K562 (cell line): ENCODE data around the gene RNU6-7. TPM values are rescaled to one million over a fixed set of nuclear protein-coding genes. Genes with fewer than 3 reads are reported as not detected.

Source experiments
- CREM ChIP-seq: IDR thresholded peaks from 2 replicates; pipeline ENCODE4 v1.6.1; 2014; ENCODE audit warnings: antibody characterized with exemption, low read depth
- ETS1 ChIP-seq: conservative IDR thresholded peaks from 2 replicates; pipeline ENCODE4 v1.6.1; 2011; ENCODE audit warnings: low read depth, mild to moderate bottlenecking, low read length; ENCODE audit not compliant: control insufficient read depth
- NCOA6 ChIP-seq: fragments of 450-650 bp; IDR thresholded peaks from 2 replicates; pipeline ENCODE4 v1.6.1; 2017; ENCODE audit warnings: mild to moderate bottlenecking
- NFRKB ChIP-seq: fragments of 450-650 bp; IDR thresholded peaks from 2 replicates; pipeline ENCODE4 v1.6.1; 2016; ENCODE audit warnings: low read depth
- NR2C2 ChIP-seq, 2 experiments: fragments of 200-800 bp in 1 of 2; sonication (Bioruptor generic) in 1 of 2; sonication (generic) in 1 of 2; formaldehyde crosslinking in 1 of 2; IDR thresholded peaks; 2 replicates each; pipeline versions ENCODE4 v1.6.1 to v1.8.0; 2016 to 2022; ENCODE audit warnings: mild to moderate bottlenecking in 1 of 2, missing compliant biosample characterization in 1 of 2, missing genetic modification characterization in 1 of 2, missing genetic modification reagents in 1 of 2
- PHF8 ChIP-seq: fragments of 200-600 bp; sonication (generic); IDR thresholded peaks from 2 replicates; pipeline ENCODE4 v1.6.1; 2012; ENCODE audit warnings: mixed run types, mild to moderate bottlenecking, inconsistent platforms, low read length, moderate library complexity, borderline replicate concordance
- THAP7 ChIP-seq: fragments of 250-450 bp; sonication (Bioruptor Pico); IDR thresholded peaks from 2 replicates; pipeline ENCODE4 v1.5.0; 2021
- ZNF143 ChIP-seq: sonication (generic); formaldehyde crosslinking; IDR thresholded peaks from 2 replicates; pipeline ENCODE4 v1.9.0; 2022; ENCODE audit warnings: mild to moderate bottlenecking, missing genetic modification reagents
- ZNF232 ChIP-seq: sonication (generic); formaldehyde crosslinking; IDR thresholded peaks from 2 replicates; pipeline ENCODE4 v1.8.0; 2022; ENCODE audit warnings: mild to moderate bottlenecking, missing genetic modification reagents
- polyA plus RNA-seq, 8 experiments: library from polyadenylated mRNA; depleted of rRNA in 4 of 8; stranded (reverse) in 5 of 8; unstranded in 3 of 8; fragments of >200 nt; fragmentation: Nextera tagmentation in 2 of 8; fragmentation: Illumina TruSeq in 1 of 8; extraction: Ambion mirVana in 2 of 8; extraction: Trizol in 1 of 8; gene quantifications; 2 replicates each; pipeline versions ENCODE4 v1.2.1 to v1.2.3, GENCODE V29; 2011 to 2014; ENCODE audit warnings: inconsistent platforms in 1 of 8, missing spikeins in 1 of 8
- total RNA-seq, 7 experiments: library from RNA; depleted of rRNA in 6 of 7; stranded (reverse); fragments of >200 nt in 6 of 7; fragmentation: Illumina TruSeq in 2 of 7; extraction: Trizol in 2 of 7; gene quantifications; 2 replicates each; pipeline versions ENCODE4 v1.2.1 to v1.2.3, GENCODE V29; 2011 to 2021; ENCODE audit warnings: low replicate concordance in 1 of 7
- TF ChIP-seq, protein P1 (sequence below): fragments of 450-650 bp; IDR thresholded peaks from 2 replicates; pipeline ENCODE4 v1.6.1; 2016; ENCODE audit warnings: low read depth
- TF ChIP-seq, protein P2 (sequence below): sonication (generic); formaldehyde crosslinking; IDR thresholded peaks from 2 replicates; pipeline ENCODE4 v1.8.0; 2022; ENCODE audit warnings: missing genetic modification reagents, mild to moderate bottlenecking, moderate library complexity, borderline replicate concordance
- TF ChIP-seq, protein P3 (sequence below): sonication (generic); formaldehyde crosslinking; IDR thresholded peaks from 2 replicates; pipeline ENCODE4 v1.8.1; 2022; ENCODE audit warnings: missing genetic modification reagents
- TF ChIP-seq, protein P4 (sequence below): sonication (generic); formaldehyde crosslinking; IDR thresholded peaks from 2 replicates; pipeline ENCODE4 v1.8.1; 2023; ENCODE audit warnings: mild to moderate bottlenecking, missing genetic modification reagents, moderate library complexity

RNU6-7 gene
- total and polyA plus RNA-seq, 9 of the 15 experiments (the other 6 are each of a cell fraction or from before 2014, with no cell fraction given) = not detected

GRCh38 chr14:32201193-32201815 lies 541 bp upstream of the RNU6-7 start (continued):
- TF ChIP-seq, protein P1, sequence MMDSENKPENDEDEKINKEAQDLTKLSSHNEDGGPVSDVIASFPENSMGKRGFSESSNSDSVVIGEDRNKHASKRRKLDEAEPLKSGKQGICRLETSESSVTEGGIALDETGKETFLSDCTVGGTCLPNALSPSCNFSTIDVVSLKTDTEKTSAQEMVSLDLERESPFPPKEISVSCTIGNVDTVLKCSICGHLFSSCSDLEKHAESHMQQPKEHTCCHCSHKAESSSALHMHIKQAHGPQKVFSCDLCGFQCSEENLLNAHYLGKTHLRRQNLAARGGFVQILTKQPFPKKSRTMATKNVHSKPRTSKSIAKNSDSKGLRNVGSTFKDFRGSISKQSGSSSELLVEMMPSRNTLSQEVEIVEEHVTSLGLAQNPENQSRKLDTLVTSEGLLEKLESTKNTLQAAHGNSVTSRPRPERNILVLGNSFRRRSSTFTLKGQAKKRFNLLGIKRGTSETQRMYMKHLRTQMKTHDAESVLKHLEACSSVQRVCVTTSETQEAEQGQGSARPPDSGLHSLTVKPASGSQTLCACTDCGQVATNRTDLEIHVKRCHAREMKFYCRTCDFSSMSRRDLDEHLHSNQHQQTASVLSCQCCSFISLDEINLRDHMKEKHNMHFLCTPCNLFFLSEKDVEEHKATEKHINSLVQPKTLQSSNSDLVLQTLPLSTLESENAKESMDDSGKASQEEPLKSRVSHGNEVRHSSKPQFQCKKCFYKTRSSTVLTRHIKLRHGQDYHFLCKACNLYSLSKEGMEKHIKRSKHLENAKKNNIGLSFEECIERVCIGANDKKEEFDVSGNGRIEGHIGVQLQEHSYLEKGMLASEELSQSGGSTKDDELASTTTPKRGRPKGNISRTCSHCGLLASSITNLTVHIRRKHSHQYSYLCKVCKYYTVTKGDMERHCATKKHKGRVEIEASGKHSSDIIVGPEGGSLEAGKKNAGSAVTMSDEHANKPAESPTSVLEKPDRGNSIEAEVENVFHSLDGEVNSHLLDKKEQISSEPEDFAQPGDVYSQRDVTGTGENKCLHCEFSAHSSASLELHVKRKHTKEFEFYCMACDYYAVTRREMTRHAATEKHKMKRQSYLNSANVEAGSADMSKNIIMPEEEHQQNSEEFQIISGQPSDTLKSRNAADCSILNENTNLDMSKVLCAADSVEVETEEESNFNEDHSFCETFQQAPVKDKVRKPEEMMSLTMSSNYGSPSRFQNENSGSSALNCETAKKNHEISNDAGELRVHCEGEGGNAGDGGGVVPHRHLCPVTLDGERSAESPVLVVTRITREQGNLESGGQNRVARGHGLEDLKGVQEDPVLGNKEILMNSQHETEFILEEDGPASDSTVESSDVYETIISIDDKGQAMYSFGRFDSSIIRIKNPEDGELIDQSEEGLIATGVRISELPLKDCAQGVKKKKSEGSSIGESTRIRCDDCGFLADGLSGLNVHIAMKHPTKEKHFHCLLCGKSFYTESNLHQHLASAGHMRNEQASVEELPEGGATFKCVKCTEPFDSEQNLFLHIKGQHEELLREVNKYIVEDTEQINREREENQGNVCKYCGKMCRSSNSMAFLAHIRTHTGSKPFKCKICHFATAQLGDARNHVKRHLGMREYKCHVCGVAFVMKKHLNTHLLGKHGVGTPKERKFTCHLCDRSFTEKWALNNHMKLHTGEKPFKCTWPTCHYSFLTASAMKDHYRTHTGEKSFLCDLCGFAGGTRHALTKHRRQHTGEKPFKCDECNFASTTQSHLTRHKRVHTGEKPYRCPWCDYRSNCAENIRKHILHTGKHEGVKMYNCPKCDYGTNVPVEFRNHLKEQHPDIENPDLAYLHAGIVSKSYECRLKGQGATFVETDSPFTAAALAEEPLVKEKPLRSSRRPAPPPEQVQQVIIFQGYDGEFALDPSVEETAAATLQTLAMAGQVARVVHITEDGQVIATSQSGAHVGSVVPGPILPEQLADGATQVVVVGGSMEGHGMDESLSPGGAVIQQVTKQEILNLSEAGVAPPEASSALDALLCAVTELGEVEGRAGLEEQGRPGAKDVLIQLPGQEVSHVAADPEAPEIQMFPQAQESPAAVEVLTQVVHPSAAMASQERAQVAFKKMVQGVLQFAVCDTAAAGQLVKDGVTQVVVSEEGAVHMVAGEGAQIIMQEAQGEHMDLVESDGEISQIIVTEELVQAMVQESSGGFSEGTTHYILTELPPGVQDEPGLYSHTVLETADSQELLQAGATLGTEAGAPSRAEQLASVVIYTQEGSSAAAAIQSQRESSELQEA = no peak
- TF ChIP-seq THAP7 = no peak
- peak; percentile 74 for TF ChIP-seq ZNF143 (CRISPR knock-in tag)
- no peak for TF ChIP-seq NFRKB
- TF ChIP-seq, protein P2, sequence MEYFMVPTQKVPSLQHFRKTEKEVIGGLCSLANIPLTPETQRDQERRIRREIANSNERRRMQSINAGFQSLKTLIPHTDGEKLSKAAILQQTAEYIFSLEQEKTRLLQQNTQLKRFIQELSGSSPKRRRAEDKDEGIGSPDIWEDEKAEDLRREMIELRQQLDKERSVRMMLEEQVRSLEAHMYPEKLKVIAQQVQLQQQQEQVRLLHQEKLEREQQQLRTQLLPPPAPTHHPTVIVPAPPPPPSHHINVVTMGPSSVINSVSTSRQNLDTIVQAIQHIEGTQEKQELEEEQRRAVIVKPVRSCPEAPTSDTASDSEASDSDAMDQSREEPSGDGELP (CRISPR knock-in tag) = peak; percentile 56; the same call in 1 of the 2 replicates
- TF ChIP-seq, protein P3, sequence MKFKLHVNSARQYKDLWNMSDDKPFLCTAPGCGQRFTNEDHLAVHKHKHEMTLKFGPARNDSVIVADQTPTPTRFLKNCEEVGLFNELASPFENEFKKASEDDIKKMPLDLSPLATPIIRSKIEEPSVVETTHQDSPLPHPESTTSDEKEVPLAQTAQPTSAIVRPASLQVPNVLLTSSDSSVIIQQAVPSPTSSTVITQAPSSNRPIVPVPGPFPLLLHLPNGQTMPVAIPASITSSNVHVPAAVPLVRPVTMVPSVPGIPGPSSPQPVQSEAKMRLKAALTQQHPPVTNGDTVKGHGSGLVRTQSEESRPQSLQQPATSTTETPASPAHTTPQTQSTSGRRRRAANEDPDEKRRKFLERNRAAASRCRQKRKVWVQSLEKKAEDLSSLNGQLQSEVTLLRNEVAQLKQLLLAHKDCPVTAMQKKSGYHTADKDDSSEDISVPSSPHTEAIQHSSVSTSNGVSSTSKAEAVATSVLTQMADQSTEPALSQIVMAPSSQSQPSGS (CRISPR knock-in tag) = no peak
- no peak for TF ChIP-seq ETS1
- TF ChIP-seq NR2C2 (CRISPR knock-in tag; IDR thresholded peaks at IDR 0.05) = no peak
- TF ChIP-seq NR2C2 (tag; IDR thresholded peaks at IDR 0.05) = peak; percentile 73
- no peak for TF ChIP-seq ZNF232 (CRISPR knock-in tag)
- peak; percentile 39; the same call in 1 of the 2 replicates for TF ChIP-seq PHF8
- TF ChIP-seq NCOA6 = peak; percentile 72
- 0 out of 2 replicates have a peak, but pooled peaks have one; percentile 4 for TF ChIP-seq CREM
- TF ChIP-seq, protein P4, sequence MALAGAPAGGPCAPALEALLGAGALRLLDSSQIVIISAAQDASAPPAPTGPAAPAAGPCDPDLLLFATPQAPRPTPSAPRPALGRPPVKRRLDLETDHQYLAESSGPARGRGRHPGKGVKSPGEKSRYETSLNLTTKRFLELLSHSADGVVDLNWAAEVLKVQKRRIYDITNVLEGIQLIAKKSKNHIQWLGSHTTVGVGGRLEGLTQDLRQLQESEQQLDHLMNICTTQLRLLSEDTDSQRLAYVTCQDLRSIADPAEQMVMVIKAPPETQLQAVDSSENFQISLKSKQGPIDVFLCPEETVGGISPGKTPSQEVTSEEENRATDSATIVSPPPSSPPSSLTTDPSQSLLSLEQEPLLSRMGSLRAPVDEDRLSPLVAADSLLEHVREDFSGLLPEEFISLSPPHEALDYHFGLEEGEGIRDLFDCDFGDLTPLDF = no peak
